Fibroblast of skin of right quadriceps (primary cell): ENCODE results near the gene ARHGAP35.
A peak's percentile ranks its signal among the peaks of the same experiment; 100 is the strongest.
"Not testable (repeated sequence)": the region's sequence is repeated elsewhere in the genome, so short reads cannot be mapped to it uniquely, and the experiment has no call there.

Experiments
- DNase-seq: peaks from one replicate; pipeline ENCODE4 v3.0.0-alpha.2; 2013

The ARHGAP35 gene

GRCh38 chr19:46860846-46861690 lies at the start of gene ARHGAP35:
Gene ARHGAP35 (plus strand): TSS chr19:46860997. CDS start chr19:46918676, 57,679 bp downstream.
- no peak for DNase-seq

DNA sequence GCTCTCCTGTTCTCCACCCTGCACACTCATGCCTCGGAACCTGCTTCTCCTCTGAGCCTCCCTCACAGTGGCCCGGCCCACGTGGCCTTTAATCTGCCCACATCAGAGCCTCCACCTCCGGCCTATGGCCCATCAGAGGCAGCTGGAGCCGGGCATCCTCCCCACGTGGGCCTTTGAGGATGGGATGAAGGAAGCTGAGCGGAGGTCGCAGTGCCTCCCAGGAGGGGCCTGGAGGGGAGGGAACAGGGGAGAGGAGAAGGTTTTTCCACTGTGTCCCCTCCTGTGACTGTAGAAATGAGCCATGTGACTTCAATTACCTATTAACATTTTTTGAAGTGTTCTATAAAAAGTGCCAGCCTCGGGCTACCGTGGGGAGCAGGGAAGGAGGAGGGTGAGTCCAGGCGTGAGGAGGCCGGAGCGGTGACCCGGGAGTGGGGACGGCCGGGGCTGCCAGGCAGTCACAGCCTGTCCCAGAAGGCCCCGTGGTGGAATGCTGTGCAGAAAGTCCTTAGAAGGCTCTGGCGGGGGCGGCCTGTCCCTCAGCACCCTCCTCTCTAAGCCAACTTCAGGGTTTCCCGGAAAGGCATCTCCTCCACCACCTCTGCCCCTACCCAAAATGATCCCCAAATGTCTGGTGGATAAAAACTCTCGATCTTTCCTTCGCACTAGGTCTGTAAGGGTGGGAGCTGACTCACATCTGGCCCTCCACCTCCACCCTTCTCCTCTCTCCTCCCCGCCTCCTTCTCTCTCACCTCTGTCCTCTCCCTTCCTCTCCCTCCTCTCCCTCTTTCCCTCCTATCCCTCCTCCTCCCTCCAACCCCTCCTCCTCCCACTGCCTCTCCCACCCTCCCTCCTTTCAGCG lies 47.6 kb upstream of the ARHGAP35 start:
- no peak for DNase-seq

GRCh38 chr19:46813839-46814358 lies 46.9 kb upstream of the ARHGAP35 start:
- DNase-seq: peak; percentile 57

DNA sequence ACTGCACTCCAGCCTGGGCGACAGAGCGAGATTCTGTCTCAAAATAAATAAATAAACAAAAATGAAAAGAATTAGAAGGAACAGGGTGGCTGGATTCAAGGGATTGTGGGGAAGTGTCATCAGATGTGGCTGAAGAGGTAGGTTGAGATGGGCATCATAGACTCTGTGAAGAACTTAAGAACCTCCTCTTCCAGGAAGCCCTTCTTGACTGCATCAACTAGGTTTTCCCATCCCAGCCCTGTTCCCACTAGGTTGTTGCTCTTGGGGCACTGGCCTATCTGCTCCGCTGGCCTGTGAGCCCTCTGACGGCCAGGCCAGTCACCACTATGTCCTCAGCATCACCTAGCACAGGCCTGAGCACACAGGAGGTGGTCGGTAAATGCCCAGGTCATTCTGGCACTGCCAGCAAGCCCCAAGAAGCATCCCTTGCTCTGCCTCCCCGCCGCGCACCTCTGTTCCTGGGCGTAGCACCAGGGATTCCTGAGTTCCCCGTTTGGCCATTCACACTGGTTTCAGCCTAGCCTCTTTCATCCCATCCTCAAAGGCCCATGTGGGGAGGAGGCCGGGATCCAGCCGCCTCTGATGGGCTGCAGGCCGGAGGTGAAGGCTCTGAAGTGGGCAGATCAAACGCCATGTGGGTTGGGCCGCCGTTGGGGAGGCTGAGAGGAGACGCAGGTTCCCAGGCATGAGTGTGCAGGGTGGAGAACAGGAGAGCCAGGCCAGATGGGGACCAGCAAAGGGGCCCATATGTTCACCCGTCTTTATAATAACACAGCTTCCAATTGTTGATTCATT lies 44.8 kb upstream of the ARHGAP35 start:
- DNase-seq: no peak

- peak; percentile 43 for DNase-seq
Measured at GRCh38 chr19:46818812-46819211, 42.0 kb upstream of the ARHGAP35 start.

GRCh38 chr19:46821512-46822409 lies 39.0 kb upstream of the ARHGAP35 start:
- no peak for DNase-seq

DNA sequence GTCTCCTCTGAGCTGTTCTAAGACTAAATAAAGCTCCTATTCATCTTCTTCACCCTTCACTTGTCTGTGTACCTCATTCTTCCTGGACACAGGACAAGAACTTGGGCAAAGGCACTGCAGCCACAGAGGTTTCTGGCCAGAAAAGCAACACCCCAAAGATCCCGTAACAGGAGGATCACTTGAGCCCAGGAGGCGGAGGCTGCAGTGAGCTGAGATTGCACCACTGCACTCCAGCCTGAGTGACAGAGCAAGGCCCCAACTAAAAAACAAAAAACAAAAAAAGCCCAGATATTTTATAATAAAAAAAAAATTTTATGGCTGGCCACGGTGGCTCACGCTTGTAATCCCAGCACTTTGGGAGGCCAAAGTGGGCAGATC lies 38.4 kb upstream of the ARHGAP35 start:
- not testable (repeated sequence) for DNase-seq

- DNase-seq: no peak
Measured at GRCh38 chr19:46823049-46823448, 37.7 kb upstream of the ARHGAP35 start.

GRCh38 chr19:46824890-46825730 lies 35.7 kb upstream of the ARHGAP35 start:
- DNase-seq: no peak

GRCh38 chr19:46825731-46826055 lies 35.1 kb upstream of the ARHGAP35 start:
- no peak for DNase-seq

- peak; percentile 84 for DNase-seq
Measured at GRCh38 chr19:46828484-46828883, 32.3 kb upstream of the ARHGAP35 start.

- no peak for DNase-seq
Measured at GRCh38 chr19:46830864-46831263, 29.9 kb upstream of the ARHGAP35 start.

DNA sequence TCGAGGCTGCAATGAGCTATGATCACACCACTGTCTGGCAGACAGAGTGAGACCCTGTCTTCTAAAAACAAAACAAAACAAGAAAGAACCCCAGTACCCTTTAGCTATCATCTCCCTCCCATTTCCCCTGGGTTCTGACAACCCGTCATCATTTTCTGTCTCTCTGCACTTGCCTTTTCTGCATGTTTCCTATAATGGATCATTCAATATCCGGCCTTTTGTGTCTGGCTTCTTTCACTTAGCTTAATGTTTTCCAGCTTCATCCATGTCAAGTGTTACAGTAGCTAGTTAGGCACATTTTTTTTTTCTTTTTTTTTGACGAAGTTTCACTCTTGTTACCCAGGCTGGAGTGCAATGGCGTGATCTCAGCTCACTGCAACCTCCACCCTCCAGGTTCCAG lies 26.7 kb upstream of the ARHGAP35 start:
- DNase-seq: no peak

GRCh38 chr19:46834984-46835383 lies 25.8 kb upstream of the ARHGAP35 start:
- DNase-seq: no peak

GRCh38 chr19:46838160-46838559 lies 22.6 kb upstream of the ARHGAP35 start:
- DNase-seq: no peak

- no peak for DNase-seq
Measured at GRCh38 chr19:46839752-46840497, 20.9 kb upstream of the ARHGAP35 start.

DNA sequence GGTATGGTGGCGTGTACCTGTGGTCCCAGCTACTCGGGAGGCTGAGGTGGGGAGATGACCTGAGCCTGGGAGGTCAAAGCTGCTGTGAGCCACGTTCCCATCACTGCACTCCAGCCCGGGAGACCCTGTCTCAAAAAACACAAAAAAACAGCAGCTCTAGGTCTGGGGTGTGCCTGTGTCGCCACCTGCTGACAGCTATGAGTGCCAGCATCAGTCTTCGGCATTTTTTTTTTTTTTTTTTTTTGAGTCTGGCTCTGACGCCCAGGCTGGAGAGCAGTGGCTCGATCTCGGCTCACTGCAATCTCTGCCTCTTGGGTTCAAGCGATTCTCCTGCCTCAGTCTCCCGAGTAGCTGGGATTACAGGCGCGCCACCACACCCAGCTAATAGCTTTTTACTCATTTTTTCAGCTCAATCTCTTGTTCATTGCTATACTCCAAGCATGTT lies 20.3 kb upstream of the ARHGAP35 start:
- DNase-seq: peak; percentile 77

GRCh38 chr19:46841458-46842083 lies 19.2 kb upstream of the ARHGAP35 start:
- peak; percentile 88 for DNase-seq

- DNase-seq: no peak
Measured at GRCh38 chr19:46842791-46843190, 18.0 kb upstream of the ARHGAP35 start.

DNA sequence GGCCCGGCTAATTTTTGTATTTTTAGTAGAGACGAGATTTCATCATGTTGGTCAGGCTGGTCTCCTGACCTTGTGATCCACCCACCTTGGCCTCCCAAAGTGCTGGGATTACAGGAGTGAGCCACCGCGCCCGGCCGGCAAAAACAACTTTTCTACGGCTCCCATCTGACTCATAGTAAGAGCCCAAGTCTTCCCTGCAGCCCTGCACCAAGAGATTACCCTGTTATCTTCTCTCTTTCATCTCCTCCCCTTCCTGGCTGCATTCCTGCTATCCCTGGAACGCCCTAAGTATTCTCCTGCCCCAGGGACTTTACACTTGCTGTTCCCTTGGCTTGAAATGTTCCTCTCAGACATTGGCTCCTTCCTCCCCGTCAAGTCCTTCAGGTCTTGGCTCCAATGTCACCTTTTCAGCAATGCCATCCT lies 16.7 kb upstream of the ARHGAP35 start:
- DNase-seq: no peak
